Thoracic aorta (tissue), 2 donors: ENCODE data around the gene HRAS. TPM values are rescaled to one million over a fixed set of nuclear protein-coding genes. Genes with fewer than 3 reads are reported as not detected.
A peak's percentile ranks its signal among the peaks of the same experiment; 100 is the strongest.

Experiments used
- ATAC-seq: fragments of 150-250 bp; one replicate; pipeline ENCODE4 v1.8.0; 2017; ENCODE audit warnings: low read depth; ENCODE audit not compliant: insufficient number of reproducible peaks, low FRiP score
- DNase-seq: peaks from one replicate; pipeline ENCODE4 v3.0.0-alpha.2; 2020; ENCODE audit warnings: low spot score
- H3K27ac ChIP-seq, 2 donors: fragments of 200-600 bp; sonication (generic); 1 replicate in 1 of 2; 2 replicates in 1 of 2; pipeline ENCODE4 v1.5.1; 2016; ENCODE audit warnings: mild to moderate bottlenecking in 2 of 2, moderate library complexity in 2 of 2
- H3K27me3 ChIP-seq: fragments of 200-600 bp; sonication (generic); replicated peaks from 2 replicates; pipeline ENCODE4 v1.6.0; 2016; ENCODE audit warnings: mild to moderate bottlenecking; ENCODE audit not compliant: insufficient read depth
- H3K36me3 ChIP-seq: fragments of 200-600 bp; sonication (generic); one replicate; pipeline ENCODE4 v1.5.1; 2016
- H3K4me1 ChIP-seq, 2 donors: fragments of 200-600 bp; sonication (generic); 1 replicate in 1 of 2; 2 replicates in 1 of 2; pipeline versions ENCODE4 v1.5.1 to v1.6.0; 2016; ENCODE audit warnings: low read depth in 2 of 2, mild to moderate bottlenecking in 1 of 2; ENCODE audit not compliant: control insufficient read depth in 1 of 2
- H3K4me3 ChIP-seq: fragments of 200-600 bp; sonication (generic); 2 replicates; pipeline ENCODE4 v1.5.1; 2016; ENCODE audit warnings: mild to moderate bottlenecking
- H3K9me3 ChIP-seq: fragments of 200-600 bp; sonication (generic); 2 replicates; pipeline ENCODE4 v1.5.1; 2016
- CTCF ChIP-seq: fragments of 200-600 bp; sonication (generic); IDR thresholded peaks from one replicate; pipeline ENCODE4 v1.5.1; 2019; ENCODE audit warnings: antibody characterized with exemption
- total RNA-seq, 2 donors: library from RNA; depleted of rRNA; stranded (reverse); fragments of >200 nt; gene quantifications; one replicate each; pipeline versions ENCODE4 v1.1.0 to v1.2.3, GENCODE V29; 2016

HRAS gene
- total RNA-seq, 2 donors from 2014 or later, result 17.7 to 32.4 TPM

- Histone ChIP-seq H3K27me3 (peaks cover 4% of the 10 kb centered on the region), H3K36me3 (no peaks in the 10 kb centered on the region), H3K9me3 (no peaks in the 10 kb centered on the region), H3K4me3 (no peak overlapping the region), H3K4me1 (peaks cover 20 to 31% of the 10 kb centered on the region in 2 donors), H3K27ac (no peak overlapping the region)
- no peak for TF ChIP-seq CTCF
- DNase-seq, result no peak
- no peak for ATAC-seq
These were observed 23.1 kb upstream of the HRAS start for GRCh38 chr11:558503-558902.

GRCh38 chr11:557328-558132 is 22.2 kb upstream of the HRAS start:
- H3K27ac ChIP-seq, result no peak overlapping the region
- no peaks in the 10 kb centered on the region for H3K9me3 ChIP-seq
- ATAC-seq, result no peak
- no peaks in the 10 kb centered on the region for H3K36me3 ChIP-seq
- H3K4me3 ChIP-seq, result no peak overlapping the region
- H3K4me1 ChIP-seq, result peaks cover 20 to 31% of the 10 kb centered on the region in 2 donors
- no peak for DNase-seq
- no peak for TF ChIP-seq CTCF
- H3K27me3 ChIP-seq, result peaks cover 4% of the 10 kb centered on the region

- H3K9me3 ChIP-seq, result no peaks in the 10 kb centered on the region
- H3K27ac ChIP-seq, result no peak overlapping the region
- DNase-seq, result no peak
- peaks cover 19 to 30% of the 10 kb centered on the region in 2 donors for H3K4me1 ChIP-seq
- TF ChIP-seq CTCF, result no peak
- H3K36me3 ChIP-seq, result no peaks in the 10 kb centered on the region
- ATAC-seq, result no peak
- H3K4me3 ChIP-seq, result no peak overlapping the region
- peaks cover 4% of the 10 kb centered on the region for H3K27me3 ChIP-seq
These were observed 21.4 kb upstream of the HRAS start for GRCh38 chr11:556662-557256.

- ATAC-seq (no peak), DNase-seq (no peak)
- Histone ChIP-seq H3K9me3 (no peaks in the 10 kb centered on the region), H3K36me3 (no peaks in the 10 kb centered on the region), H3K4me1 (peaks cover 13 to 23% of the 10 kb centered on the region in 2 donors), H3K27me3 (peaks cover 4% of the 10 kb centered on the region), H3K4me3 (peak overlapping the region; percentile 60), H3K27ac (no peak overlapping the region)
- no peak for TF ChIP-seq CTCF
These were observed 20.6 kb upstream of the HRAS start for GRCh38 chr11:555780-556661.
